RWPE2 (cell line): Measurements from ENCODE around the gene RCL1.
"Not testable (repeated sequence)": the region's sequence is repeated elsewhere in the genome, so short reads cannot be mapped to it uniquely, and the experiment has no call there.

Experiments used
- ATAC-seq: fragments of 200-7000 bp; cut with Tn5 transposase; 3 replicates; pipeline ENCODE4 v1.9.1; 2021; ENCODE audit warnings: low read depth
- DNase-seq: peaks from one replicate; pipeline ENCODE4 v3.0.0-alpha.2; 2020; ENCODE audit warnings: low spot score
- H3K27ac ChIP-seq: fragments of 450-650 bp; 2 replicates; pipeline ENCODE4 v1.5.1; 2017; ENCODE audit warnings: mild to moderate bottlenecking; ENCODE audit not compliant: poor library complexity, severe bottlenecking
- H3K27me3 ChIP-seq: fragments of 250-450 bp; sonication (Bioruptor Pico); 2 replicates; pipeline ENCODE4 v1.5.1; 2021; ENCODE audit warnings: mild to moderate bottlenecking, moderate library complexity; ENCODE audit not compliant: insufficient read depth, poor library complexity, severe bottlenecking
- H3K36me3 ChIP-seq: fragments of 250-450 bp; sonication (Bioruptor Pico); 2 replicates; pipeline ENCODE4 v1.5.1; 2020; ENCODE audit warnings: low read depth, mild to moderate bottlenecking, moderate library complexity
- H3K4me1 ChIP-seq: fragments of 250-450 bp; sonication (Bioruptor Pico); 2 replicates; pipeline ENCODE4 v1.5.1; 2021; ENCODE audit warnings: mild to moderate bottlenecking, moderate library complexity; ENCODE audit not compliant: insufficient read depth, poor library complexity, severe bottlenecking
- H3K4me3 ChIP-seq: fragments of 250-450 bp; sonication (Bioruptor Pico); 2 replicates; pipeline ENCODE4 v1.5.1; 2021; ENCODE audit warnings: mild to moderate bottlenecking, moderate library complexity; ENCODE audit not compliant: severe bottlenecking
- H3K9me3 ChIP-seq: fragments of 250-450 bp; sonication (Bioruptor Pico); 2 replicates; pipeline ENCODE4 v1.5.1; 2021; ENCODE audit warnings: mild to moderate bottlenecking, moderate library complexity; ENCODE audit not compliant: severe bottlenecking
- TF ChIP-seq, protein P1 (sequence below): fragments of 450-650 bp; IDR thresholded peaks from one replicate; pipeline ENCODE4 v1.5.1; 2017; ENCODE audit warnings: mild to moderate bottlenecking, moderate library complexity; ENCODE audit not compliant: poor library complexity, severe bottlenecking

RCL1 gene

GRCh38 chr9:4788703-4789102, 4.0 kb upstream of the RCL1 start:
- Histone ChIP-seq H3K9me3 (no peaks in the 10 kb centered on the region), H3K4me3 (no peak overlapping the region), H3K27me3 (no peaks in the 10 kb centered on the region), H3K4me1 (peaks cover 11% of the 10 kb centered on the region), H3K27ac (peak overlapping the region; percentile 22), H3K36me3 (no peaks in the 10 kb centered on the region)
- TF ChIP-seq, protein P1, sequence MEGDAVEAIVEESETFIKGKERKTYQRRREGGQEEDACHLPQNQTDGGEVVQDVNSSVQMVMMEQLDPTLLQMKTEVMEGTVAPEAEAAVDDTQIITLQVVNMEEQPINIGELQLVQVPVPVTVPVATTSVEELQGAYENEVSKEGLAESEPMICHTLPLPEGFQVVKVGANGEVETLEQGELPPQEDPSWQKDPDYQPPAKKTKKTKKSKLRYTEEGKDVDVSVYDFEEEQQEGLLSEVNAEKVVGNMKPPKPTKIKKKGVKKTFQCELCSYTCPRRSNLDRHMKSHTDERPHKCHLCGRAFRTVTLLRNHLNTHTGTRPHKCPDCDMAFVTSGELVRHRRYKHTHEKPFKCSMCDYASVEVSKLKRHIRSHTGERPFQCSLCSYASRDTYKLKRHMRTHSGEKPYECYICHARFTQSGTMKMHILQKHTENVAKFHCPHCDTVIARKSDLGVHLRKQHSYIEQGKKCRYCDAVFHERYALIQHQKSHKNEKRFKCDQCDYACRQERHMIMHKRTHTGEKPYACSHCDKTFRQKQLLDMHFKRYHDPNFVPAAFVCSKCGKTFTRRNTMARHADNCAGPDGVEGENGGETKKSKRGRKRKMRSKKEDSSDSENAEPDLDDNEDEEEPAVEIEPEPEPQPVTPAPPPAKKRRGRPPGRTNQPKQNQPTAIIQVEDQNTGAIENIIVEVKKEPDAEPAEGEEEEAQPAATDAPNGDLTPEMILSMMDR: no peak
- ATAC-seq: no peak
- DNase-seq: no peak

- ATAC-seq: peak; percentile 47
- Histone ChIP-seq H3K4me3 (peak overlapping the region; percentile 68), H3K27me3 (no peaks in the 10 kb centered on the region), H3K27ac (peak overlapping the region; percentile 32), H3K9me3 (no peaks in the 10 kb centered on the region), H3K36me3 (no peaks in the 10 kb centered on the region), H3K4me1 (peaks cover 11% of the 10 kb centered on the region)
- DNase-seq: no peak
- TF ChIP-seq, protein P1: no peak
These were observed 631 bp upstream of the RCL1 start for GRCh38 chr9:4792054-4792571.

DNA sequence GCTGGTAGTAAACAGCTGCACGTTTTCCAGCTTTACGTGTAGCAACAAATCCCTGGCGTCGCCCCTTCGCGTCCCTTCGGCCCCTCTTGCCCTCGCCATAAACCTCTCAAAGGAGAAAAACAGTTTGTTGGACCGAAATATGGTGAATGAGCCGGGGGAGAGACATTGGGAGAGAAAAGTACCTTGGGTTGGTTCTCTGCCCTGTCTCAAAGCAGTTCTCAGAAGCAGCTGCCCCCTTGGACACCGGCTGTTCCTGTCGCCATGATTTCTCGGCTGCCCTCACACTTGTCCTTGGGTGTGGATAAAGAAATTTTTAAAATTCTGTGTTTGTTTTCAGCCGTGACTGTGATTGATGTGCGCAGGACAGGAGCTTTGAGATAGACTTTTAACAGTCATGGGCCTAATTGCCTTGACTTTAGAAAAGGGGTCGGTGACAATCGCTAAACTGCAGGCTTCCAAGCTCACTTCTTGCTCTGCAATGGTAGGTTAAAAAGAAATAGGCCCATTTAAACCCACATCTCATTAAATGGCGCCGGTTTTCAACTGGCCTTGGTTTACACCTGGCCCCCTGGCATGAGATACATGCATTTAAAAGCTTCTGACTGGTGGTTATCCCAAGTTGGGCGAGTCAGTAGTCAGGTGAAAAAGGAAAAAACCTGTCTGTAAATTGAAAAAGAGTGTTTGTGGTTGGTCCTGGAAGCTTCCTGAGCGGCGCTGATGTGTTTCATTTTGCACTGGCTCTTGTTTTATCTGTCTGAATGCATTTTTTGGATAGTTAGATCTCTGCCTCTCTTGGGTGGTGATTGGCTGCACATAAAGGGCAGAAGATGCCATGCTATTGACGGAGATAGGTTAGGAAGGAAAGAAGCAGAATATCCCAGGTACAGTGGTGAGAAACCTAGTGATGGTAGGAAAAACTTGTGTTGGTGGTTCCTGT, 983 bp downstream of the RCL1 start:
- no peak for DNase-seq
- Histone ChIP-seq H3K27me3 (no peaks in the 10 kb centered on the region), H3K9me3 (no peaks in the 10 kb centered on the region), H3K27ac (peak overlapping the region; percentile 55), H3K36me3 (no peaks in the 10 kb centered on the region), H3K4me3 (peak overlapping the region; percentile 68), H3K4me1 (peaks cover 9% of the 10 kb centered on the region)
- TF ChIP-seq, protein P1: no peak
- no peak for ATAC-seq

- ATAC-seq: no peak
- Histone ChIP-seq H3K36me3 (no peaks in the 10 kb centered on the region), H3K4me1 (peaks cover 4% of the 10 kb centered on the region), H3K4me3 (no peak overlapping the region), H3K9me3 (no peaks in the 10 kb centered on the region), H3K27me3 (no peaks in the 10 kb centered on the region), H3K27ac (no peak overlapping the region)
- DNase-seq: no peak
- TF ChIP-seq, protein P1: no peak
These were observed 1.9 kb downstream of the RCL1 start for GRCh38 chr9:4794691-4795090.

DNA sequence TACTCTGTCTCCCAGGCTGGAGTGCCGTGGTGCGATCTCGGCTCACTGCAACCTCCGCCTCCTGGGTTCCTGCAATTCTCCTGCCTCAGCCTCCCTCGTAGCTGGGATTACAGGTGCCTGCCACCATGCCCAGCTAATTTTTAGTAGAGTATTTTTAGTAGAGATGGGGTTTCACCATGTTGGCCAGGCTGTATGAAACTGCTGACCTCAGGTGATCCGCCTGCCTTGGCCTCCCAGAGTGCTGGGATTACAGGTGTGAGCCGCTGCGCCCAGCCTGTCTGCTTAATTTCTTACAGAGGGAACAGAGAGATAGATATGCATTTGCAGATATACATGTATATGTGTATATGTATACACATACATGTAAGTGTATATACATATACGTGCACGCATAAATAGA, 2.4 kb downstream of the RCL1 start:
- not testable (repeated sequence) for H3K27ac ChIP-seq, H3K36me3 ChIP-seq, DNase-seq, ATAC-seq, H3K27me3 ChIP-seq, H3K9me3 ChIP-seq, H3K4me1 ChIP-seq, H3K4me3 ChIP-seq
